Measurements from ENCODE around the gene TMPRSS3. TPM values are rescaled to one million over a fixed set of nuclear protein-coding genes. Genes with fewer than 3 reads are reported as not detected.

The TMPRSS3 gene
- polyA plus RNA-seq, 1 of the 3 experiments (the other 2 are of a cell fraction): not detected

- H3K9me2 ChIP-seq: no peaks in the 10 kb centered on the region
- H3K79me2 ChIP-seq (ENCODE audit: insufficient read depth): no peaks in the 10 kb centered on the region
- no peaks in the 10 kb centered on the region for H3K4me1 ChIP-seq (ENCODE audit: control insufficient read depth in 1 of 2, insufficient read depth in 2 of 2, low read depth in 1 of 2, low read length in 1 of 2)
- TF ChIP-seq USF1 (IDR thresholded peaks at IDR 0.05; ENCODE audit: borderline replicate concordance, low read depth): no peak
- TF ChIP-seq REST (IDR thresholded peaks at IDR 0.05; ENCODE audit: low read depth, low read length): no peak
- no peak for TF ChIP-seq TCF12 (IDR thresholded peaks at IDR 0.05)
- no peak for TF ChIP-seq MEF2A (IDR thresholded peaks at IDR 0.05; ENCODE audit: borderline replicate concordance, low read depth)
- no peak for TF ChIP-seq CHD2 (IDR thresholded peaks at IDR 0.05; ENCODE audit: low read length, partially characterized antibody)
- no peak for TF ChIP-seq ELF1 (IDR thresholded peaks at IDR 0.05)
- TF ChIP-seq EP300 (IDR thresholded peaks at IDR 0.05; ENCODE audit: borderline replicate concordance in 1 of 2, low read depth in 1 of 2, low read length in 1 of 2): no peak
- TF ChIP-seq POLR2AphosphoS5 (IDR thresholded peaks at IDR 0.05; ENCODE audit: low read depth, low read length): no peak
- no peak for TF ChIP-seq RFX5 (IDR thresholded peaks at IDR 0.05; ENCODE audit: low read length)
- no peak for TF ChIP-seq GABPA (IDR thresholded peaks at IDR 0.05; ENCODE audit: low read depth)
- no peak for TF ChIP-seq YY1 (IDR thresholded peaks at IDR 0.05; ENCODE audit: low read depth)
- TF ChIP-seq GATA2 (CRISPR knock-in tag; IDR thresholded peaks at IDR 0.05): no peak
- TF ChIP-seq MXI1 (IDR thresholded peaks at IDR 0.05; ENCODE audit: low read depth, low read length): no peak
- TF ChIP-seq SIN3A (IDR thresholded peaks at IDR 0.05; ENCODE audit: borderline replicate concordance, low read depth, low read length): no peak
- TF ChIP-seq SMC3 (IDR thresholded peaks at IDR 0.05; ENCODE audit: low read depth, low read length): no peak
- no peak for TF ChIP-seq RAD21 (IDR thresholded peaks at IDR 0.05; ENCODE audit: low read length)
- TF ChIP-seq TEAD4 (IDR thresholded peaks at IDR 0.05; ENCODE audit: borderline replicate concordance, insufficient read depth): no peak
- TF ChIP-seq TAF1 (IDR thresholded peaks at IDR 0.05; ENCODE audit: borderline replicate concordance, low read depth, low read length): no peak
- no peak for TF ChIP-seq NRF1 (IDR thresholded peaks at IDR 0.05; ENCODE audit: low read depth, low read length)
- 61% methylated on average over 17 of the region's 17 CpGs for WGBS (ENCODE audit: low lambda C conversion rate)
- H3F3A ChIP-seq (replicated peaks; ENCODE audit: insufficient read depth): no peaks in the 10 kb centered on the region
- H3K4me2 ChIP-seq: no peak overlapping the region
- no peaks in the 10 kb centered on the region for H3K27me3 ChIP-seq (ENCODE audit: insufficient read depth)
- H3K27ac ChIP-seq (ENCODE audit: low read depth in 2 of 2, low read length in 1 of 2): no peak overlapping the region
- H3K9ac ChIP-seq: no peak overlapping the region
- no peak for DNase-seq
- no peak overlapping the region for H2AFZ ChIP-seq (ENCODE audit: low read depth)
- no peak overlapping the region for H3K4me3 ChIP-seq (ENCODE audit: low read depth in 2 of 2, low read length in 1 of 2)
- no peaks in the 10 kb centered on the region for H3K36me3 ChIP-seq (replicated peaks in 1 of 2; ENCODE audit: control insufficient read depth in 1 of 2, insufficient read depth in 2 of 2, low read length in 1 of 2)
- H4K20me1 ChIP-seq (ENCODE audit: insufficient read depth): no peaks in the 10 kb centered on the region
- ChIA-PET POLR2A (no interaction called here), CTCF (no interaction called here)
- no peaks in the 10 kb centered on the region for H3K9me3 ChIP-seq
Observed at GRCh38 chr21:42392731-42393442, 3.0 kb downstream of the TMPRSS3 start.
